ENCODE data around the gene SLC9A5.

The SLC9A5 gene

GRCh38 chr16:67259705-67260104 is 10.9 kb downstream of the SLC9A5 start:
- DNase-seq (ENCODE audit: low read depth) = no peak
- TF ChIP-seq CTCF (conservative IDR thresholded peaks at IDR 0.05; ENCODE audit: low read length) = no peak
- H3K4me3 ChIP-seq (ENCODE audit: low read length) = no peak overlapping the region

GRCh38 chr16:67260426-67261063 is 11.8 kb downstream of the SLC9A5 start:
- no peak overlapping the region for H3K4me3 ChIP-seq (ENCODE audit: low read length)
- DNase-seq (ENCODE audit: low read depth) = peak; percentile 75
- TF ChIP-seq CTCF (conservative IDR thresholded peaks at IDR 0.05; ENCODE audit: low read length) = peak; percentile 82

GRCh38 chr16:67263201-67263600 is 14.4 kb downstream of the SLC9A5 start:
- TF ChIP-seq CTCF (conservative IDR thresholded peaks at IDR 0.05; ENCODE audit: low read length) = no peak
- no peak for DNase-seq (ENCODE audit: low read depth)
- H3K4me3 ChIP-seq (ENCODE audit: low read length) = no peak overlapping the region

GRCh38 chr16:67264277-67264676 is 15.5 kb downstream of the SLC9A5 start:
- TF ChIP-seq CTCF (conservative IDR thresholded peaks at IDR 0.05; ENCODE audit: low read length) = no peak
- H3K4me3 ChIP-seq (ENCODE audit: low read length) = no peak overlapping the region
- no peak for DNase-seq (ENCODE audit: low read depth)

GRCh38 chr16:67264866-67265265 is 16.1 kb downstream of the SLC9A5 start:
- no peak overlapping the region for H3K4me3 ChIP-seq (ENCODE audit: low read length)
- DNase-seq (ENCODE audit: low read depth) = no peak
- no peak for TF ChIP-seq CTCF (conservative IDR thresholded peaks at IDR 0.05; ENCODE audit: low read length)

GRCh38 chr16:67265834-67266233 is 17.1 kb downstream of the SLC9A5 start:
- no peak for DNase-seq (ENCODE audit: low read depth)
- no peak for TF ChIP-seq CTCF (conservative IDR thresholded peaks at IDR 0.05; ENCODE audit: low read length)
- no peak overlapping the region for H3K4me3 ChIP-seq (ENCODE audit: low read length)

GRCh38 chr16:67268136-67268579 is 19.4 kb downstream of the SLC9A5 start:
- H3K4me3 ChIP-seq (ENCODE audit: low read length) = no peak overlapping the region
- TF ChIP-seq CTCF (conservative IDR thresholded peaks at IDR 0.05; ENCODE audit: low read length) = no peak
- DNase-seq (ENCODE audit: low read depth) = peak; percentile 93
